Heart left ventricle (tissue), 16 donors: ENCODE measurements around the gene UBE2QL1. TPM values are rescaled to one million over a fixed set of nuclear protein-coding genes. Genes with fewer than 3 reads are reported as not detected.

Experiments used
- ATAC-seq, 4 donors: fragments of 200-7000 bp; cut with Tn5 transposase; one replicate each; pipeline ENCODE4 v1.9.1; 2020 to 2022; ENCODE audit warnings: moderate library complexity in 4 of 4, mild to moderate bottlenecking in 3 of 4, moderate number of reproducible peaks in 1 of 4
- DNase-seq, 5 donors: peaks; one replicate each; pipeline ENCODE4 v3.0.0-alpha.2; 2020
- H3K27ac ChIP-seq, 12 donors: fragments of 200-600 bp; sonication (generic) in 4 of 12; one replicate each; pipeline versions ENCODE4 v1.5.0 to v1.8.0; 2016 to 2022; ENCODE audit warnings: mild to moderate bottlenecking in 2 of 12
- H3K27me3 ChIP-seq, 9 donors: fragments of 200-600 bp; sonication (generic) in 2 of 9; one replicate each; pipeline versions ENCODE4 v1.5.1 to v1.8.0; 2016 to 2022; ENCODE audit warnings: mild to moderate bottlenecking in 3 of 9
- H3K36me3 ChIP-seq, 9 donors: fragments of 200-600 bp; sonication (generic) in 2 of 9; one replicate each; pipeline versions ENCODE4 v1.5.0 to v1.8.0; 2018 to 2022; ENCODE audit warnings: mild to moderate bottlenecking in 2 of 9
- H3K4me1 ChIP-seq, 12 donors: fragments of 200-600 bp; sonication (generic) in 4 of 12; one replicate each; pipeline versions ENCODE4 v1.5.0 to v1.8.0; 2016 to 2022; ENCODE audit warnings: mild to moderate bottlenecking in 3 of 12
- H3K4me3 ChIP-seq, 12 donors: fragments of 200-600 bp; sonication (generic) in 4 of 12; one replicate each; pipeline versions ENCODE4 v1.5.0 to v1.8.0; 2017 to 2022; ENCODE audit warnings: mild to moderate bottlenecking in 9 of 12, moderate library complexity in 4 of 12
- H3K9me3 ChIP-seq, 12 donors: fragments of 200-600 bp; sonication (generic) in 4 of 12; one replicate each; pipeline versions ENCODE4 v1.5.0 to v1.8.0; 2016 to 2022; ENCODE audit warnings: mild to moderate bottlenecking in 1 of 12
- CTCF ChIP-seq, 12 donors: fragments of 200-600 bp; sonication (generic) in 4 of 12; IDR thresholded peaks; one replicate each; pipeline versions ENCODE4 v1.5.0 to v1.8.0; 2018 to 2022; ENCODE audit warnings: antibody characterized with exemption in 12 of 12, mild to moderate bottlenecking in 5 of 12
- POLR2A ChIP-seq, 2 donors: fragments of 450-650 bp; IDR thresholded peaks; one replicate each; pipeline ENCODE4 v1.6.1; 2017; ENCODE audit warnings: antibody characterized with exemption in 2 of 2, mild to moderate bottlenecking in 2 of 2, moderate library complexity in 2 of 2
- WGBS, 4 donors: extraction: QIAGEN DNeasy Blood & Tissue Kit in 2 of 4; methylation state at CpG; one replicate each; pipeline versions ENCODE4 v1.1.5 to v1.1.7; 2013 to 2018; 5-methylcytosine and 5-hydroxymethylcytosine counted together
- intact Hi-C, 10 donors: fragments of 100-400 bp; cut with DNase I; formaldehyde crosslinking; loops; one replicate each; pipeline versions ENCODE4 v1.11.1 to v1.14.2; 2022
- polyA plus RNA-seq, 2 donors: library from polyadenylated mRNA; stranded (reverse); fragments of 200-250 nt; gene quantifications; one replicate each; pipeline ENCODE4 v1.2.3, GENCODE V29; 2013
- total RNA-seq, 9 donors: library from RNA; depleted of rRNA in 2 of 9; stranded (reverse); fragments of >200 nt in 2 of 9; fragmentation: NEBNext Ultra II Directional in 3 of 9; extraction: Animal tissue kit (Norgen Biotek cat#: 25700) in 3 of 9; gene quantifications; one replicate each; pipeline versions ENCODE4 v1.1.0 to v1.2.4, GENCODE V29; 2016 to 2023
- donor health status: ischemic (EF 13 %, LVEDD 7.1; RV severe dilation, severe dysfunction).
- donor health status: healthy with polysubstance abuse.
- donor health status: DM: no; HTN: yes; CAD: no.
- donor health status: DM: no; HTN: no; CAD: no.
- donor health status: ischemic (EF 25% LVEDD 6.9; RV normal size, moderate dysfunction).
- donor health status: ischemic (EF 25% LVEDD 5.7; RV mildly dilated, moderate dysfunction).
- donor health status: healthy.
- donor health status: DM: yes; HTN: yes; CAD: no.
- donor health status: ischemic (EF 35%, LVEDD 5.7; RV mildly dilated, moderate dysfunction).
- donor health status: nonischemic (EF 11% LVEDD 7.7; RV severe dilation, severe dysfunction).
- donor health status: DM: yes; HTN: yes; CAD: no.
- donor health status: PGD.
- donor health status: ischemic (EF 29% LVEDD 5.4; RV normal size, mild dysfunction).
- donor health status: nonischemic (EF 23%, LVEDD 6.1; RV moderate dilation, normal function).

The UBE2QL1 gene
- total and polyA plus RNA-seq, 11 donors: 9.8 to 32.0 (median 19.7) TPM

GRCh38 chr5:6522923-6523322 lies 74.3 kb downstream of the UBE2QL1 start:
- no peaks in the 10 kb centered on the region for H3K36me3 ChIP-seq
- H3K4me3 ChIP-seq: no peak overlapping the region
- no peaks in the 10 kb centered on the region for H3K27me3 ChIP-seq
- intact Hi-C loops: loop anchor here in 4 of 10 donors (10.0 kb wide), 3 partner anchors 218 to 1028 kb away; no protein-coding TSS in a partner anchor
- WGBS, 4 donors: 72 to 81% (median 77%) methylated on average over 9 of the region's 9 CpGs
- H3K4me1 ChIP-seq: no peaks in the 10 kb centered on the region
- TF ChIP-seq POLR2A (IDR thresholded peaks at IDR 0.05): no peak
- no peak for TF ChIP-seq CTCF (IDR thresholded peaks at IDR 0.05)
- ATAC-seq (no peak), DNase-seq (no peak)
- no peaks in the 10 kb centered on the region for H3K9me3 ChIP-seq
- no peak overlapping the region for H3K27ac ChIP-seq

- H3K9me3 ChIP-seq: no peaks in the 10 kb centered on the region
- H3K4me1 ChIP-seq: no peaks in the 10 kb centered on the region
- no peaks in the 10 kb centered on the region for H3K36me3 ChIP-seq
- H3K4me3 ChIP-seq: no peak overlapping the region
- intact Hi-C loops: loop anchor here in 5 of 10 donors (5.0 to 10.0 kb wide), 6 partner anchors 221 to 1033 kb away; no protein-coding TSS in a partner anchor
- DNase-seq (no peak), ATAC-seq (peak in 2 of 4 donors; percentile 32 to 44)
- WGBS, 4 donors: 71 to 96% (median 78%) methylated on average over 3 to 4 of the region's 4 CpGs
- no peak for TF ChIP-seq POLR2A (IDR thresholded peaks at IDR 0.05)
- no peak for TF ChIP-seq CTCF (IDR thresholded peaks at IDR 0.05)
- H3K27ac ChIP-seq: no peak overlapping the region
- no peaks in the 10 kb centered on the region for H3K27me3 ChIP-seq
Observed at GRCh38 chr5:6525422-6525821, 76.8 kb downstream of the UBE2QL1 start.

- no peaks in the 10 kb centered on the region for H3K4me1 ChIP-seq
- no peak for DNase-seq
- TF ChIP-seq POLR2A (IDR thresholded peaks at IDR 0.05) (no peak), CTCF (IDR thresholded peaks at IDR 0.05) (peak in 11 of 12 donors; percentile 22 to 51 (median 41))
- no peaks in the 10 kb centered on the region for H3K27me3 ChIP-seq
- peak; percentile 63 to 87 (median 73) for ATAC-seq
- WGBS, 4 donors: 49 to 61% (median 55%) methylated on average over 9 of the region's 9 CpGs
- no peaks in the 10 kb centered on the region for H3K9me3 ChIP-seq
- no peaks in the 10 kb centered on the region for H3K36me3 ChIP-seq
- intact Hi-C loops: loop anchor here in 5 of 10 donors (5.0 to 10.0 kb wide), 6 partner anchors 221 to 1034 kb away; no protein-coding TSS in a partner anchor
- H3K4me3 ChIP-seq: no peak overlapping the region
- H3K27ac ChIP-seq: no peak overlapping the region
Observed at GRCh38 chr5:6525910-6526309, 77.3 kb downstream of the UBE2QL1 start.

GRCh38 chr5:6527749-6528455 lies 79.2 kb downstream of the UBE2QL1 start:
- Histone ChIP-seq H3K4me1 (no peaks in the 10 kb centered on the region), H3K27ac (no peak overlapping the region), H3K36me3 (no peaks in the 10 kb centered on the region), H3K9me3 (no peaks in the 10 kb centered on the region), H3K27me3 (no peaks in the 10 kb centered on the region), H3K4me3 (no peak overlapping the region)
- no peak for TF ChIP-seq POLR2A (IDR thresholded peaks at IDR 0.05)
- TF ChIP-seq CTCF (IDR thresholded peaks at IDR 0.05): no peak
- ATAC-seq (no peak), DNase-seq (no peak)
- intact Hi-C loops: loop anchor here in 5 of 10 donors (5.0 to 10.0 kb wide), 6 partner anchors 223 to 1036 kb away; no protein-coding TSS in a partner anchor
- 82 to 86% (median 83%) methylated on average over 12 of the region's 12 CpGs for WGBS, 4 donors
